Right lobe of liver (tissue), 4 donors: ENCODE data around the gene S1PR4.

Experiments used
- POLR2A ChIP-seq: fragments of 450-650 bp; IDR thresholded peaks from one replicate; pipeline ENCODE4 v1.6.1; 2017; ENCODE audit warnings: antibody characterized with exemption, mild to moderate bottlenecking
- TF ChIP-seq, protein P1 (sequence below), 4 donors: fragments of 200-600 bp in 3 of 4; fragments of 450-650 bp in 1 of 4; IDR thresholded peaks; one replicate each; pipeline versions ENCODE4 v1.5.1 to v1.8.0; 2016 to 2022; ENCODE audit warnings: antibody characterized with exemption in 4 of 4, mild to moderate bottlenecking in 2 of 4
- donor health status: DM: no; HTN: no; CAD: no.
- donor health status: DM: no; HTN: no; CAD: no.
- donor health status: DM: no; HTN: yes; CAD: no.

DNA sequence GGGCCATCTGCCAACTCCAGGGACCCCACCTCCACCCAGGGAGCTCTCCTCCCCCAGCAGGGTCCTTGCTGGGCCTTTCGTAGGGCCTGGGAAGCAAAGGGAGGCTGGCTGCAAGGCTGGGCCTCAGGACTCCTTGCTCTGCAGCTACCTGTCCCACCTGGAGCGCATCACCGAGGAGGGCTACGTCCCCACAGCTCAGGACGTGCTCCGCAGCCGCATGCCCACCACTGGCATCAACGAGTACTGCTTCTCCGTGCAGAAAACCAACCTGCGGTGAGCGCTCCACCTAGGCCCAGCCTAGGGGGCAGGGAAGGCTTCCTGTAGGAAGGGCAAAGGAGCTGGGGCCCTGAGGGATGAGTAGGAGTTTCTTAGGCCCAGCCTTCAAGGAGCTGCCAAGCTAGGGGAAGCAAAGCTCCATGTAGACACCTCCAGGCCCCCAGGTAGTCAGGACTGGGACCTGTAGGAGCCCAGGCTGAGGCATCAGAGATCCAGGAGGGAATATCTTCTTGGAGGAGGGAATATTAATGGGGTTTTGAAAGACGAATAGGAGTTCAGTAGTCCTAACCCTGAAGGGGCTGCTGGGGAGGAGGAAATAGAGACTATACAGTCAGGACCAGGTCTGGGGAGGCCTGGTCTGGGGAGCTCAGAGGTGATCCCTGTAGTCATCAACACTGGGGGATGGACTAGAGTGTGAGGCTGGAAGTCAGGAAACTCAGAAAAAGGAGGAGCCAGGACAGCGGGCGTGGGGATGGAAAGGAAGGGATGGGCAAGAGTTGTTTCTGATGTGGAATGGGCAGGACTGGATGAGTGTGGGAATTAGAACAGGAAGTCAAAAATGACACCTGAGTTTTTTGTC lies 26.8 kb upstream of the S1PR4 start:
- TF ChIP-seq, protein P1, sequence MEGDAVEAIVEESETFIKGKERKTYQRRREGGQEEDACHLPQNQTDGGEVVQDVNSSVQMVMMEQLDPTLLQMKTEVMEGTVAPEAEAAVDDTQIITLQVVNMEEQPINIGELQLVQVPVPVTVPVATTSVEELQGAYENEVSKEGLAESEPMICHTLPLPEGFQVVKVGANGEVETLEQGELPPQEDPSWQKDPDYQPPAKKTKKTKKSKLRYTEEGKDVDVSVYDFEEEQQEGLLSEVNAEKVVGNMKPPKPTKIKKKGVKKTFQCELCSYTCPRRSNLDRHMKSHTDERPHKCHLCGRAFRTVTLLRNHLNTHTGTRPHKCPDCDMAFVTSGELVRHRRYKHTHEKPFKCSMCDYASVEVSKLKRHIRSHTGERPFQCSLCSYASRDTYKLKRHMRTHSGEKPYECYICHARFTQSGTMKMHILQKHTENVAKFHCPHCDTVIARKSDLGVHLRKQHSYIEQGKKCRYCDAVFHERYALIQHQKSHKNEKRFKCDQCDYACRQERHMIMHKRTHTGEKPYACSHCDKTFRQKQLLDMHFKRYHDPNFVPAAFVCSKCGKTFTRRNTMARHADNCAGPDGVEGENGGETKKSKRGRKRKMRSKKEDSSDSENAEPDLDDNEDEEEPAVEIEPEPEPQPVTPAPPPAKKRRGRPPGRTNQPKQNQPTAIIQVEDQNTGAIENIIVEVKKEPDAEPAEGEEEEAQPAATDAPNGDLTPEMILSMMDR (IDR thresholded peaks at IDR 0.05): no peak
- TF ChIP-seq POLR2A: no peak
